IPS-NIHi7 (cell line): Measurements from ENCODE around the gene DNAJC12.
"Not testable (repeated sequence)": the region's sequence is repeated elsewhere in the genome, so short reads cannot be mapped to it uniquely, and the experiment has no call there.

Source experiments
- DNase-seq: peaks from one replicate; pipeline ENCODE4 v3.0.0; 2012; ENCODE audit warnings: mixed read lengths; ENCODE audit errors: extremely low spot score

Gene DNAJC12

DNA sequence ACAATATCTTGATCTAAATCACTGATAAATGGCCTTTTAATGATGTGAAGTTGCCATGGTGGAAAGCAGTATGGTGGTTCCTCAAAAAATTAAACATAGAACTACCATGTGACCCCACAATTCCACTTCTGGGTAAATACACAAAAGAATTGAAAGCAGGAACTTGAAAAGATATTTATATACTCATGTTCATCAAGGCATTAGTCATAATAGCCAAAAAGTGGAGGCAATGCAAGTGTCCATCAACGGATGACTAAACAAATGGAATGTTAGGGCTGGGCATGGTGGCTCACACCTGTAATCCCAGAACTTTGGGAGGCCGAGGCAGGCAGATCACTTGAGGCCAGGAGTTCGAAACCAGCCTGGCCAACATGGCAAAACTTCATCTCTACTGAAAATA lies 2.0 kb upstream of the DNAJC12 start:
- DNase-seq: no peak

DNA sequence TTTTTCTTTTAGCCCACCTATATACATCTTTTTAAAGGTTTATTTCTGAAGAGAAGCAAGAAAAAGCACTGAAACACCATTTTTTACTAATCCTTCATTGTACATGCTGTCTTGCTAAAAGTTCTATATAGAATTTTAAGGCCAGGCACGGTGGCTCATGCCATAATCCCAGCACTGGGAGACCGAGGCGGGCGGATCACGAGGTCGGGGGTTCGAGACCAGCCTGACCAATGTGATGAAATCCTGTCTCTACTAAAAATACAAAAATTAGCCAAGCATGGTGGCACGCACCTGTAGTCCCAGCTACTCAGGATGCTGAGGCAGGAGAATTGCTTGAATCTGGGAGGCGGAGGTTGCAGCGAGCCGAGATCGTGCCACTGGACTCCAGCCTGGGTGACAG lies 1.5 kb upstream of the DNAJC12 start:
- DNase-seq: not testable (repeated sequence)

DNA sequence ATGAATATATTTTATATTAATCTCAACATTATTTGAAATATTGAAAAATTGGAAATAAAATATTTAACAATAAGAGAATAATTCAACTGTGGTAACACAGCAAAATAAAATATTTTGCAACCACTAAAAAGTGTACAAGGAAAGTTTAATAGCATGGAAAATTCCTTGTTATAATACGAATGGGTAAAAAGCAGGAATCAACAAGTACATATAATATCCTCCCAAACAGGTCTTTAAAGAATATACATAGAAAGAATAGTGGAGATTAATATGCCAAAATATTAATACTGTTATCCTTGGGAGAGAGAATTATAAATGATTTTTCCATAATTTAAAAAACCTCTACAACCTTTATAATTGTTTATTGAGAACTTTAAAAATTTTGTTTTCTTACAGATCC lies 1.0 kb downstream of the DNAJC12 start:
- DNase-seq: no peak

- DNase-seq: no peak
These were observed 1.5 kb downstream of the DNAJC12 start for GRCh38 chr10:67836488-67836887.

DNA sequence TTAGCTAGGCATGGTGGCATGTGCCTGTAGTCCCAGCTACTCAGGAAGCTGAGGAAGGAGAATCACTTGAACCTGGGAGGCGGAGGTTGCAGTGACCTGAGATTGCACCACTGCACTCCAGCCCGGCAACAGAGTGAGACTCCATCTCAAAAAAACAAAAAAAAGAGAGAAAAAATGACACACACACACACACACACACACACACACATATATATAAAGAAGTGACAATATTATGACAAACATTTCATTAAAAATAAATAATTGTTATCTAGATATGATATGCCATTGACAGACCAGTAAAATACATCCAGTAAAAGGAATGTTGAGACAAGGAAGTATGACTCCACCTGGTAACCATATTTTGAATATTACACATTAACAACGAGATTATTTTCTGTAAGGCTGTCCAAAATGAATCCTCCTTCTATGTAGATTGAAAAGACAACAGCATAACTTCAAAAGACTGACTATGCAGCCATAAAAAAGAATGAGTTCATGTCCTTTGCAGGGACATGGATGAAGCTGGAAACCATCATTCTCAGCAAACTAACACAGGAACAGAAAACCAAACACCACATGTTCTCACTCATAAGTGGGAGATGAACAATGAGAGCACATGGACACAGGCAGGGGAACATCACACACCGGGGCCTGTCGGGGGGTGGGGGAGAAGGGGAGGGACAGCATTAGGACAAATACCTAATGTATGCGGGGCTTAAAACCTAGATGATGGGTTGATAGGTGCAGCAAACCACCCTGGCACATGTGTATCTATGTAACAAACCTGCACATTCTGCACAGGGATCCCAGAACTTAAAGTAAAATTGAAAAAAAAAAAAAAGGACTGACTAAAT lies 2.2 kb downstream of the DNAJC12 start:
- DNase-seq: not testable (repeated sequence)

GRCh38 chr10:67834375-67834774 lies 3.6 kb downstream of the DNAJC12 start:
- DNase-seq: no peak

GRCh38 chr10:67827811-67828210 lies 10.2 kb downstream of the DNAJC12 start:
- no peak for DNase-seq

DNA sequence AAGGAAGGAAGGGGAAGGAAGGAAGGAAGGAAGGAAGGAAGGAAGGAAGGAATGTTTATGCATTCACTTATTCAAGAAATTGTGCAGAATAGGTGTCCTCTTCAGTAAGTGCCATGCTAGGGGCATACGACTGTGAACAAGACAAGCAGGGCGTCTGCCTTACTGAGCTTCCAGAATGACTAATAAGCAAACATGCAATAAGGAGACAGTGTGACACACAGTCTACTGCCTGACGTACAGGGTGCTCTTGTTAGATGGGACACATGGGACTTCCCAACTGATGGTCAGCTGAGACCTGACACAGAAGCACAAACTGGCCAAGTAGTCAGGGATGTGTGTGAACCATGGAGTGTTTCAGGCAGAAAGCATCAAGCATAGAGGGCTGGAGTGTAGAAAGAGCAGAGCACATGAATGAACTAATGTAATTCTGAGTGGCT lies 18.2 kb downstream of the DNAJC12 start:
- DNase-seq: no peak

GRCh38 chr10:67818323-67818722 lies 19.7 kb downstream of the DNAJC12 start:
- DNase-seq: no peak

- no peak for DNase-seq
These were observed 21.3 kb downstream of the DNAJC12 start for GRCh38 chr10:67816719-67817118.

- no peak for DNase-seq
These were observed 22.4 kb downstream of the DNAJC12 start for GRCh38 chr10:67815571-67816059.

DNA sequence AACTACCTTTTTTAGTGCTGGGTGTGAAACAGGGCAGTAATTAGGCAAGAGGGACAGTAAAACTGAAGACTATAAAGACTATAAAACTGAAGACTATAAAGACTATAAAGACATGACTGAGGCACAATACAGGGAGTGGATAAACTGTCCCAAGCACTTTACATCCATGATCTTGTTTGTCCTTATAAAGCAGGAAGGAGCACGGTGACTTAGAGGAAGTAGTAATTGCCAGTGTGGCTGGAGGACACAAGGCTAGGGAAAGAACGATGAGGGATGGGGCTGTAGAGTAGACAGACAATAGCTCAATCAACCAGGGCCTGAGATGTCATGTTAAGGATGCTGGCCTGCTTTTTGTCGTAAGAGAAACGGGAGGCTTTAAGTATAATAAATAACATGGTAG lies 26.0 kb downstream of the DNAJC12 start:
- DNase-seq: no peak

- no peak for DNase-seq
These were observed 28.9 kb downstream of the DNAJC12 start for GRCh38 chr10:67809107-67809506.

DNA sequence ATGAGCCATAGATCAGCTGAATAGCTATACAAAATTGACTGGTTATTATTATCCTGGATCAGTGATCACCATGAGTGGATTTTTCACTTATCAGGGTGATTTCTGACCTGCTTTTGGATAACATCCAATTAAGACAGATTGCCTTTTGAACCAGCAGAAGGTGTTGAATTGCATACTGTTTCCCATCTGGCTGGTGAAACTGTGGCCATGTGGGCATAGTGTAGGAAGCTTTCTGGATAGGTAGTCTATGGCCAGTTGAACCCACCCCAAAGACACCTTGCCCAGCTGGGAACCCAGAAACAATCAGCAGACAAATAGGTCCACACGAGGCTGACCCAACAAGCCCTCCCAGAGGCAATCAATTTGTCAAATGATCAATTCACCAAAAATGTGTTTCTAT lies 29.3 kb downstream of the DNAJC12 start:
- no peak for DNase-seq

GRCh38 chr10:67807855-67808456 lies 30.0 kb downstream of the DNAJC12 start:
- DNase-seq: no peak

DNA sequence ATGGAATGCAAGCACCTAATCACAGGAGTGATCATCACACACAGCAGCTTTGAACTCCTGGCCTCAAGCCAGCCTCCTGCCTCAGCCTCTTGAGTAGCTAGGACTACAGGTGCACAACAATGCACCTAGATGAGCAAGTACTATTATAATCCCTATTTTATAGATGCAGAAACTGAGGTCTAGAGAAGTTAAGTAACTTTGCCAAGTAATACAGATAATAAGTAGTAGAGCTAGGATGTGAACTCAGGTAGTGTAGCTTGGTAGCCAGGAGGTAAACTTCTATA lies 33.7 kb downstream of the DNAJC12 start:
- no peak for DNase-seq

GRCh38 chr10:67803588-67804394 lies 34.2 kb downstream of the DNAJC12 start:
- no peak for DNase-seq

DNA sequence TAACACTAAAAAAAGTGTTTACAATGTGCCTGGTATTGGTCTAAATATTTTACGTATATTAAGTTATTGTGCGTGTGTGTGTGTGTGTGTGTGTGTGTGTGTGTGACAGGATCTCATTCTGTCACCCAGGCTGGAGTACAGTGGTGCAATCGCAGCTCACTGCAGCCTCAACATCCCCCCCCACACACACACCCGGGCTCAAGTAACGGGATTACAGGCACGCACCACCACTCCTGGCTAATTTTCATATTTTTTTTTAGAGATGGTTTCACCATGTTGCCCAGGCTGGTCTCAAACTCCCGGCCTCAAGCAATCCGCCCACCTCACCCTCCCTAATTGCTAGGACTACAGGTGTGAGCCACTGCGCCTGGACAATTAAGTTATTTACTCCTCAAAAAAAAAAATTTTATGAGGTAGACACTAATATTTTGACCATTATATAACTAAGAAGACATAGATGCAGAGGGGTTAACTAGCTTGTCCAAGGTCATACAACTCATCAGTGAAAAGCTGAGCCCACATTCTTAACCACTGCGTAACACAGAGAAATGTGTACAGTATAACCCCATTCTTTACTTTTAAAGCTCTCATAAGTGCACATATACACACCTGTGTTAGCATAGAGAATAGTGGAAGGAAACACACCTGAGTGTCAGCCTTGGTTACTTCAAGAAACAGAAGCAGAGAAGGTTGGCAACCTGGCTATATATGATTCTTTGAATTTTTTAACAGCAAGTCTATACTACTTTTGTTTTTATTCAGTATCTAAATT lies 35.0 kb downstream of the DNAJC12 start:
- DNase-seq: no peak

GRCh38 chr10:67801118-67801517 lies 36.9 kb downstream of the DNAJC12 start:
- DNase-seq: no peak

DNA sequence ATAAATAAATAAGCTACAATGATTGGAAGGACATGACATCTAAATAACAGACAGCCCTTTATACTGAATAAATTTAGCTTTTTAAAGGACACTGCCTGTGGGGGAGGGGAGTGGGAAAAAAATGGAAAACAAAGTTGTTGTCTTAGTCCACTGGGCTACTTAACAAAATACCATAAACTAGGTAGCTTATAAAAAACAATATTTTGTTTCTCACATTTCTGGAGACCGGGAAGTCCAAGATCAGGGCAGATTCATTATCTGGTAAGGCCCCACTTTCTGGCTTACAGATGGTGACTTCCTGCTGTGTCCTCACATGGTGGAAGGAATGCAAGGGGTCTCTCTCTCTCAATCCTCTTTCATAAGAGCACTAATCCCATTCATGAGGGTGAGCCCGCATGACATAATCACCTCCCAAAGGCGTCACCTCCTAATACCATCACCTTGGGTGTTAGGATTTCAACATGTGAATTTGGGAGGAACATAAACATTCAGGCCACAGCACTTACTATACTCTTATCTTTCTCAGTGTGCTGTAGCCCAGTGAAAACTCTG lies 43.0 kb downstream of the DNAJC12 start:
- DNase-seq: no peak

GRCh38 chr10:67794256-67794655 lies 43.7 kb downstream of the DNAJC12 start:
- DNase-seq: no peak

DNA sequence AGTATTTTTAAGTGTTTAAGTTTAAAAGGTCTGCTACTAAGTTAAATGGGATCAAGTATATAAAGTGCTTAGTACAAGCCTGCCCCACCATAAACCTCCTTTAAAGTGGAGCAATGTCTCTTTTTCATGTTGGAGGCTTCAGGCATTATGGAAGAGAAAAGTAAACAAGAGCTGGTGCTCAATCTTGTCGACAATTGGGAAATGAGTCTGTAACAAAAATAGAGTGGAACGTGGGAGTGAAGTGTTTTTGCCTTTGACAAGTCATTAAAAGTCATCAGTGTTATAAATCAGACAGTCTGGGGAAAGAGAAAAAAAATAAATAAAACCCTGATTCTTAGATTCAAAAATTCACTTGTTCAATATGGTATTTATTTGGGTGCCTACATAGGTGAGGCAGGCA lies 44.7 kb downstream of the DNAJC12 start:
- DNase-seq: no peak
